ENCODE data around the gene DPP9. TPM values are rescaled to one million over a fixed set of nuclear protein-coding genes. Genes with fewer than 3 reads are reported as not detected.

The DPP9 gene
- total RNA-seq, 1 donor from 2014 or later: 34.0 TPM

DNA sequence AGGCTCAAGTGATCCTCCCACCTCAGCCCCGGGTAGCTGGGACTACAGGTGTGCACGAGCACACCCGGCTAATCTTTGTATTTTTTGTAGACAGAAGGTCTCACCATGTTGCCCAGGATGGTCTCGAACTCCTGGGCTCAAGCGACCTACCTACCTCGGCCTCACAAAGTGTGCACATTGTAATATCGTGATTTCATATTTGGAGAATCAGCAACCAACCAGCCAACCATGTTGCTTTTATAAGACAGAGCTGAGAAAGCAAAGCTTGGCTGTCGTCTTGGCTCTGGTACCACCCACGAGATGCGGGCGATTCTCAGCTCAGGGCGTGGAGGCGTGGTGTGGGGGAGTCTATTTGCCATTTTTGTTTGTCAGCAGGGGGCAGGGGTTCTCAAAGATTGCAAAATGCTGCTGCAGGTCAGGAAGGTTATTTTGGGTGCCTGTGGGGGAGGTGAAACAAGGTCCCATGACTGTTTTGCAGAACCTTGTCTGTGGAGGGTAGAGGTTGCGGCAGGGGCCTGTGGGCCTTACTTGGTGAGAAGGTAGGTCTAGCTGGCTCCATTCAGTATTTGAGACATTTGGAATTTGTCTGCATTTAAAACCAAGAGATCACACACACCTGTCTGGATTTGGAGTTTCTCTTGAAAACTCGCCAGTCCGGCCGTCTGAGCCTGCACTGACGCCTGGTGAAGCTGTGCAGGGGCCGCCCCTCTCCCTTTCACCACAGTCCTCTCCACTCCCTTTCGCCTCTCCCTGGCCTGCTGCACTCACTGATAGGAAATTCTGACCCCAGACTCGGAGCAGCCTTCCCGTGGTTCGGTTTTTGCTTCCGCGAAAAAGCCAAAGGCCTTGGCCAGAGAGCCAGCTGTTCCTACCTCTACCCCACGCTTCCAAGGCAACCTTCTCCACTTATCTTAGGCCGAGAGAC is 68.9 kb downstream of the DPP9 start:
- H3K27me3 ChIP-seq (ENCODE audit: control insufficient read depth, insufficient read depth, low read length): no peaks in the 10 kb centered on the region
- H3K36me3 ChIP-seq (ENCODE audit: control insufficient read depth, insufficient read depth, low read length): peaks cover 9% of the 10 kb centered on the region
- FAIRE-seq (no peak), DNase-seq (ENCODE audit: low read depth) (no peak)
- no peak overlapping the region for H3K4me3 ChIP-seq (ENCODE audit: low read depth, low read length)
- TF ChIP-seq, protein P1, sequence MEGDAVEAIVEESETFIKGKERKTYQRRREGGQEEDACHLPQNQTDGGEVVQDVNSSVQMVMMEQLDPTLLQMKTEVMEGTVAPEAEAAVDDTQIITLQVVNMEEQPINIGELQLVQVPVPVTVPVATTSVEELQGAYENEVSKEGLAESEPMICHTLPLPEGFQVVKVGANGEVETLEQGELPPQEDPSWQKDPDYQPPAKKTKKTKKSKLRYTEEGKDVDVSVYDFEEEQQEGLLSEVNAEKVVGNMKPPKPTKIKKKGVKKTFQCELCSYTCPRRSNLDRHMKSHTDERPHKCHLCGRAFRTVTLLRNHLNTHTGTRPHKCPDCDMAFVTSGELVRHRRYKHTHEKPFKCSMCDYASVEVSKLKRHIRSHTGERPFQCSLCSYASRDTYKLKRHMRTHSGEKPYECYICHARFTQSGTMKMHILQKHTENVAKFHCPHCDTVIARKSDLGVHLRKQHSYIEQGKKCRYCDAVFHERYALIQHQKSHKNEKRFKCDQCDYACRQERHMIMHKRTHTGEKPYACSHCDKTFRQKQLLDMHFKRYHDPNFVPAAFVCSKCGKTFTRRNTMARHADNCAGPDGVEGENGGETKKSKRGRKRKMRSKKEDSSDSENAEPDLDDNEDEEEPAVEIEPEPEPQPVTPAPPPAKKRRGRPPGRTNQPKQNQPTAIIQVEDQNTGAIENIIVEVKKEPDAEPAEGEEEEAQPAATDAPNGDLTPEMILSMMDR (IDR thresholded peaks at IDR 0.05; ENCODE audit: insufficient read depth, low read length, severe bottlenecking): no peak

DNA sequence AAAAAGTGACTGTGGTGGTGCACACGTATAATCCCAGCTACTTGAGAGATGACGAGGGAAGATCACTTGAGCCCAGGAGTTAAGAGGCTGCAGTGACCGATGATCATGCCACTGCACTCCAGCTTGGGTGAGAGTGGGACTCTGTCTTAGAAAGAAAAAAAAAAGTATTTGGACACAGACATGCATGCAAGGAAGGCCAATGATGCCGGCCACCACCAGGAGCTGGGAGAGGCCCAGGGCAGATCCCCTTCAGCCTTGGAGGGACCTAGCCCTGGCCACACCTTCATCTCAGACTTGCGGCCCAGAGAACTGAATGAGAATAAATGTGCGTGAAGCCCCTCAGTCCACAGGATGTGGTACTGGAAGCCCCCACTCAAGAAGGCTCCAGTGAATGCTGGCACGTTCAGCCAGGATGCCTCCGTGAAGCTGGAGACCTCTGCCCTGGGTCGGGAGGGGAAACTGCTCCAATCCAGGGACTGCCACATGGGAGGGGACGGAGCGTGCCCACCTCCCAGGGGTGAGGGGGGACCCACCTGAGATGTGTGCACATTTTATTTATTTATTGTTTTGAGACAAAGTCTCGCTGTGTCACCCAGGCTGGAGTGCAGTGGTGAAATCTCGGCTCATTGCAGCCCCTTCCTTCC is 69.7 kb downstream of the DPP9 start:
- Histone ChIP-seq H3K27me3 (ENCODE audit: control insufficient read depth, insufficient read depth, low read length) (no peaks in the 10 kb centered on the region), H3K36me3 (ENCODE audit: control insufficient read depth, insufficient read depth, low read length) (peaks cover 7% of the 10 kb centered on the region), H3K4me3 (ENCODE audit: low read depth, low read length) (no peak overlapping the region)
- TF ChIP-seq, protein P1 (IDR thresholded peaks at IDR 0.05; ENCODE audit: insufficient read depth, low read length, severe bottlenecking): no peak
- DNase-seq (ENCODE audit: low read depth) (no peak), FAIRE-seq (no peak)

DNA sequence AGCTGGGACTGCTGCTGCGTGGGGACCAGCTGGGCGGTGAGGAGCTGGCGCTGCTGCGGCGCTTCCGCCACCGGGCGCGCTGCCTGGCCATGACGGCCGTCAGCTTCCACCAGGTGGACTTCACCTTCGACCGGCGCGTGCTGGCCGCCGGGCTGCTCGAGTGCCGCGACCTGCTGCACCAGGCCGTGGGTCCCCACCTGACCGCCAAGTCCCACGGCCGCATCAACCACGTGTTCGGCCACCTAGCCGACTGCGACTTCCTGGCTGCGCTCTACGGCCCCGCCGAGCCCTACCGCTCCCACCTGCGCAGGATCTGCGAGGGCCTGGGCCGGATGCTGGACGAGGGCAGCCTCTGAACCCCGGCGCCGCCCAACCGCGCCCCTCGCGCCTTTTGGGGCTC is 71.6 kb downstream of the DPP9 start:
- no peak overlapping the region for H3K4me3 ChIP-seq (ENCODE audit: low read depth, low read length)
- TF ChIP-seq, protein P1 (IDR thresholded peaks at IDR 0.05; ENCODE audit: insufficient read depth, low read length, severe bottlenecking): no peak
- DNase-seq (ENCODE audit: low read depth) (no peak), FAIRE-seq (no peak)
- H3K36me3 ChIP-seq (ENCODE audit: control insufficient read depth, insufficient read depth, low read length): peaks cover 1% of the 10 kb centered on the region
- H3K27me3 ChIP-seq (ENCODE audit: control insufficient read depth, insufficient read depth, low read length): no peaks in the 10 kb centered on the region

DNA sequence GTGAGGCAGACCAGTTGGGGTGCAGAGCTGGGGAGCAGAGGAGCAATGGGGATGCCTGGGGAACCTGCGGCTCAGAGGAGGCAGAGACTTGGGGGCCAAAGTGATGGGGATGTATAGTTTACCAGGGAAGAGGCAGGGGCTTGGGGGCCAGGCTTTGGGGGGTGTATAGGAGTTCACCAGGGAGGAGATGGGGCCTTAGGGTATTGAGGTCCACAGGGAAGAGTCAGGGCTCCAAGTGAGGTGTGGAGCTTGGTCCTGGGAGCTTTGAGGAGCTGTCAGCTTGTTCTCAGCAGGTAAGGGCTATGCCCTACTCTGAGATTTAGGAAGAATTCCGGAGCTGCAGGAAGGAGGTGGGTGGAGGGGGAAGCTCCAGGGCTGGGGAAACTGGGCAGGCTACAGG is 73.5 kb downstream of the DPP9 start:
- DNase-seq (ENCODE audit: low read depth): no peak
- H3K36me3 ChIP-seq (ENCODE audit: control insufficient read depth, insufficient read depth, low read length): no peaks in the 10 kb centered on the region
- no peak for FAIRE-seq
- no peak overlapping the region for H3K4me3 ChIP-seq (ENCODE audit: low read depth, low read length)
- no peaks in the 10 kb centered on the region for H3K27me3 ChIP-seq (ENCODE audit: control insufficient read depth, insufficient read depth, low read length)
- TF ChIP-seq, protein P1 (IDR thresholded peaks at IDR 0.05; ENCODE audit: insufficient read depth, low read length, severe bottlenecking): no peak

DNA sequence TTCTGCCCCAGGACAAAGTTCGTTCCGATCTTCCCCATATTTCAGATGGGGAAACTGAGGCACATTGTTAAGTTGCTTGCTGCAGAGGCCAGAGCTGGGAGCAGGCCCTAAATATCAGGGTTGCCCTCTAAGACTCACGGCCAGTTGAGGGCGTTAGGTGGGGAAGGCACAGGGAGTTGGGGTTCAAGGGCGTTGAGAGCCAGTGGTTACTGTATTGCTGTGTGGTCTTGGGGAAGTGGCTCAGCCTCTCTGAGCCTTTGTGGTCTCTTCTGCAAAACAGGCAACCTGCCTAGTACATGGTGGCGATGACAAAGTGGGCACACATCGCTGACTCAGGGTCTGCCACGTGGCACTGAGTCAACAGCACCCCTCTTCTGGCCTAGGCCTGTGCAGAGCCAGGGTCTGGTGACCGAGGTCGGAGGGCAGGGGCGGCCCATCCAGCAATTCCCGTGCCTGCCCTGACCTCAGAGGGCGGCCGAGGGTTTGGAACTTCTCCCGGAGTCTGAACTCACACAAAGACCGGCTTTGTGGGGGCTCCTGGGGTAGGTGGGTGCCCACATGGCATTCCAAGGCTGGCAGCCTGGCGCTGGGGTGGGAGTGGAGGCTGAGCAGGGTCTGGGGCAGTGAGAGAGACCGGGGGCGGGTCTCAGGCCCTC is 74.1 kb downstream of the DPP9 start:
- no peaks in the 10 kb centered on the region for H3K27me3 ChIP-seq (ENCODE audit: control insufficient read depth, insufficient read depth, low read length)
- DNase-seq (ENCODE audit: low read depth): no peak
- TF ChIP-seq, protein P1 (IDR thresholded peaks at IDR 0.05; ENCODE audit: insufficient read depth, low read length, severe bottlenecking): no peak
- H3K36me3 ChIP-seq (ENCODE audit: control insufficient read depth, insufficient read depth, low read length): no peaks in the 10 kb centered on the region
- H3K4me3 ChIP-seq (ENCODE audit: low read depth, low read length): no peak overlapping the region
- peak; percentile 85 for FAIRE-seq
